GM12878 (cell line): ENCODE results near the gene CEBPE.

Source experiments
- BMI1 ChIP-seq: fragments of 450-650 bp; IDR thresholded peaks from 2 replicates; pipeline ENCODE4 v1.6.1; 2016; ENCODE audit warnings: mild to moderate bottlenecking, moderate library complexity, borderline replicate concordance
- ESRRA ChIP-seq: IDR thresholded peaks from 2 replicates; pipeline ENCODE4 v1.6.1; 2012; ENCODE audit warnings: mild to moderate bottlenecking, low read length, improper control_type of control experiment
- MXI1 ChIP-seq: fragments of 150-350 bp; IDR thresholded peaks from 2 replicates; pipeline ENCODE4 v1.6.1; 2011; ENCODE audit warnings: low read depth, mild to moderate bottlenecking, inconsistent platforms, low read length, improper control_type of control experiment
- NR2C2 ChIP-seq: IDR thresholded peaks from 2 replicates; pipeline ENCODE4 v1.6.1; 2011; ENCODE audit warnings: borderline replicate concordance, low read depth; ENCODE audit not compliant: control insufficient read depth, insufficient read length
- PAX5 ChIP-seq: IDR thresholded peaks from 2 replicates; pipeline ENCODE4 v1.6.1; 2011; ENCODE audit warnings: low read depth, low read length, borderline replicate concordance
- PAX8 ChIP-seq: fragments of 450-650 bp; IDR thresholded peaks from 2 replicates; pipeline ENCODE4 v1.6.1; 2017; ENCODE audit warnings: mild to moderate bottlenecking, moderate library complexity
- POLR2A ChIP-seq: IDR thresholded peaks from 2 replicates; pipeline ENCODE4 v1.6.1; 2011; ENCODE audit warnings: low read depth, mild to moderate bottlenecking, low read length
- POLR2AphosphoS5 ChIP-seq: IDR thresholded peaks from 2 replicates; pipeline ENCODE4 v1.6.1; 2011; ENCODE audit warnings: mild to moderate bottlenecking, low read length, inconsistent platforms
- RAD51 ChIP-seq: fragments of 450-650 bp; IDR thresholded peaks from 2 replicates; pipeline ENCODE4 v1.6.1; 2016; ENCODE audit warnings: moderate library complexity, mild to moderate bottlenecking, inconsistent platforms
- SREBF2 ChIP-seq: IDR thresholded peaks from 2 replicates; pipeline ENCODE4 v1.6.1; 2012; ENCODE audit warnings: mild to moderate bottlenecking, low read length
- TF ChIP-seq, protein P1 (sequence below): fragments of 150-350 bp; IDR thresholded peaks from 2 replicates; pipeline ENCODE4 v1.6.1; 2014; ENCODE audit warnings: mild to moderate bottlenecking, low read depth, low read length
- TF ChIP-seq, protein P2 (sequence below): IDR thresholded peaks from 2 replicates; pipeline ENCODE4 v1.6.1; 2012; ENCODE audit warnings: low read depth, low read length, improper control_type of control experiment
- TF ChIP-seq, protein P3 (sequence below), 3 experiments: IDR thresholded peaks in 2 of 3; conservative IDR thresholded peaks in 1 of 3; 2 replicates each; pipeline ENCODE4 v1.5.1; 2011; ENCODE audit warnings: low read depth in 3 of 3, low read length in 3 of 3, mild to moderate bottlenecking in 3 of 3, control low read depth in 2 of 3, moderate library complexity in 2 of 3, inconsistent platforms in 1 of 3, mixed read lengths in 1 of 3; ENCODE audit not compliant: control insufficient read depth in 2 of 3, insufficient read depth in 1 of 3; ENCODE audit errors: extremely low read depth in 1 of 3

DNA sequence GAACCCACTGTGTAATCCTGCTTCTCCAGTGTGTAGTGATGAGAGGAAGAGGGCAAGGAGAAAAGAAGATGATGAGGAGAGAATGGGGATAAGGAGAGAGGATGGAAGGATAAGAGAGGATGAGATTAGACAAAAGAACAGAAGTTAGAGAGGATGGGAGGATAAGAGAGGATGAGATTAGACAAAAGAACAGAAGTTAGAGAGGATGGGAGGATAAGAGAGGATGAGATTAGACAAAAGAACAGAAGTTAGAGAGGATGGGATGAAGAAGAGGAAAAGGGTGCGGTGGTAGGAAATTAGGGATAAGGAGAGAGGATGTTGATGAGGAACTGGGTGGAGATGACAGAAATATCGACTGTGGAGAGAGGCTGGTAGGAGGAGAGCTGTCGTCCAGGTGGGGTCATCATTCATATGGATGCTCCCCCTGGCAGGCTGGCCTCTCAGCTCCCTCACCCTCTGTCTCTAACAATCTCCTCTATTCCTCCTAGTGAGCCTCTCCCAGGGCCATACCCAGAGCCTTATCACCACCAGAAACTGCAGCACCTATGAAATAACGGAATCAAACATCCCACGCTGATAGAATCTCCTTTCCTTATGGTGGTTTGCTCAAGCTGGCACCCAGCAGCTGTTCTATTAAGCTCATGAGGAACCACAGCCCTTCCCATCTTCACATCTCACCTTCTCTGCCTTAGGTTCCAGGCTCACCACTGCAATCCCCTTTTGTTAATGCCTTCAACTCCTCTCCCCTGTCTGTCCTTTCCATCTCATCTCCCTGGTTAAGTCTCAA is 8.3 kb downstream of the CEBPE start:
- TF ChIP-seq RAD51 (no peak), PAX5 (no peak), POLR2AphosphoS5 (no peak), BMI1 (no peak), MXI1 (no peak), ESRRA (no peak), NR2C2 (no peak), POLR2A (no peak), SREBF2 (no peak), PAX8 (no peak)
- TF ChIP-seq, protein P1, sequence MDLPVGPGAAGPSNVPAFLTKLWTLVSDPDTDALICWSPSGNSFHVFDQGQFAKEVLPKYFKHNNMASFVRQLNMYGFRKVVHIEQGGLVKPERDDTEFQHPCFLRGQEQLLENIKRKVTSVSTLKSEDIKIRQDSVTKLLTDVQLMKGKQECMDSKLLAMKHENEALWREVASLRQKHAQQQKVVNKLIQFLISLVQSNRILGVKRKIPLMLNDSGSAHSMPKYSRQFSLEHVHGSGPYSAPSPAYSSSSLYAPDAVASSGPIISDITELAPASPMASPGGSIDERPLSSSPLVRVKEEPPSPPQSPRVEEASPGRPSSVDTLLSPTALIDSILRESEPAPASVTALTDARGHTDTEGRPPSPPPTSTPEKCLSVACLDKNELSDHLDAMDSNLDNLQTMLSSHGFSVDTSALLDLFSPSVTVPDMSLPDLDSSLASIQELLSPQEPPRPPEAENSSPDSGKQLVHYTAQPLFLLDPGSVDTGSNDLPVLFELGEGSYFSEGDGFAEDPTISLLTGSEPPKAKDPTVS: no peak
- TF ChIP-seq, protein P2, sequence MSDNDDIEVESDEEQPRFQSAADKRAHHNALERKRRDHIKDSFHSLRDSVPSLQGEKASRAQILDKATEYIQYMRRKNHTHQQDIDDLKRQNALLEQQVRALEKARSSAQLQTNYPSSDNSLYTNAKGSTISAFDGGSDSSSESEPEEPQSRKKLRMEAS: no peak
- TF ChIP-seq, protein P3, sequence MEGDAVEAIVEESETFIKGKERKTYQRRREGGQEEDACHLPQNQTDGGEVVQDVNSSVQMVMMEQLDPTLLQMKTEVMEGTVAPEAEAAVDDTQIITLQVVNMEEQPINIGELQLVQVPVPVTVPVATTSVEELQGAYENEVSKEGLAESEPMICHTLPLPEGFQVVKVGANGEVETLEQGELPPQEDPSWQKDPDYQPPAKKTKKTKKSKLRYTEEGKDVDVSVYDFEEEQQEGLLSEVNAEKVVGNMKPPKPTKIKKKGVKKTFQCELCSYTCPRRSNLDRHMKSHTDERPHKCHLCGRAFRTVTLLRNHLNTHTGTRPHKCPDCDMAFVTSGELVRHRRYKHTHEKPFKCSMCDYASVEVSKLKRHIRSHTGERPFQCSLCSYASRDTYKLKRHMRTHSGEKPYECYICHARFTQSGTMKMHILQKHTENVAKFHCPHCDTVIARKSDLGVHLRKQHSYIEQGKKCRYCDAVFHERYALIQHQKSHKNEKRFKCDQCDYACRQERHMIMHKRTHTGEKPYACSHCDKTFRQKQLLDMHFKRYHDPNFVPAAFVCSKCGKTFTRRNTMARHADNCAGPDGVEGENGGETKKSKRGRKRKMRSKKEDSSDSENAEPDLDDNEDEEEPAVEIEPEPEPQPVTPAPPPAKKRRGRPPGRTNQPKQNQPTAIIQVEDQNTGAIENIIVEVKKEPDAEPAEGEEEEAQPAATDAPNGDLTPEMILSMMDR (IDR thresholded peaks at IDR 0.05 in 2 of 3, conservative IDR thresholded peaks at IDR 0.05 in 1 of 3; ENCODE audit: control insufficient read depth in 2 of 3, extremely low read depth in 1 of 3, insufficient read depth in 1 of 3, low read depth in 3 of 3, low read length in 3 of 3): no peak
